Measurements from ENCODE around the gene MATCAP1. TPM values are rescaled to one million over a fixed set of nuclear protein-coding genes. Genes with fewer than 3 reads are reported as not detected.

Gene MATCAP1
- total RNA-seq, 1 experiment from 2014 or later = 40.8 TPM

GRCh38 chr16:67204076-67204475, 20.3 kb upstream of the MATCAP1 start (continued):
- TF ChIP-seq MAX (CRISPR knock-in tag; IDR thresholded peaks at IDR 0.05) = no peak
- TF ChIP-seq ATF6 (CRISPR knock-in tag; IDR thresholded peaks at IDR 0.05) = no peak
- TF ChIP-seq AR (CRISPR knock-in tag; IDR thresholded peaks at IDR 0.05) = no peak
- no peak for TF ChIP-seq SMAD3 (CRISPR knock-in tag; IDR thresholded peaks at IDR 0.05; ENCODE audit: borderline replicate concordance)
- no peak for TF ChIP-seq HMGXB4 (CRISPR knock-in tag; IDR thresholded peaks at IDR 0.05)
- no peak for TF ChIP-seq SP1 (CRISPR knock-in tag; conservative IDR thresholded peaks at IDR 0.05)
- TF ChIP-seq ATF1 (CRISPR knock-in tag; IDR thresholded peaks at IDR 0.05) = no peak
- TF ChIP-seq ZNF121 (CRISPR knock-in tag; IDR thresholded peaks at IDR 0.05) = no peak
- no peak for TF ChIP-seq ZBTB43 (CRISPR knock-in tag; IDR thresholded peaks at IDR 0.05)

- POLR2A ChIA-PET = no interaction called here
Measured at GRCh38 chr16:67202956-67203493, 19.3 kb upstream of the MATCAP1 start.

More at GRCh38 chr16:67202956-67203493, 19.3 kb upstream of the MATCAP1 start:
- Mint-ChIP-seq H3K4me1 (peaks cover 9% of the 10 kb centered on the region), H3K36me3 (peaks cover 2% of the 10 kb centered on the region; the same call in 1 of the 2 replicates), H3K4me3 (no peak overlapping the region), H3K27me3 (ENCODE audit: low read depth) (no peaks in the 10 kb centered on the region), H3K9me3 (no peaks in the 10 kb centered on the region), H3K27ac (no peak overlapping the region)
- CTCF ChIA-PET = interaction anchor here (0.8 to 1.8 kb wide), 5 partner anchors 18 to 185 kb away, joined by 3 to 7 read pairs (median 4); no protein-coding TSS in a partner anchor
- DNase-seq (ENCODE audit: low spot score) (no peak), ATAC-seq (no peak)
- TF ChIP-seq FOXJ3 (CRISPR knock-in tag; IDR thresholded peaks at IDR 0.05; ENCODE audit: borderline replicate concordance) = no peak
- no peak for TF ChIP-seq STAT6 (CRISPR knock-in tag; conservative IDR thresholded peaks at IDR 0.05; ENCODE audit: low read depth)
- no peak for TF ChIP-seq FOXP1 (CRISPR knock-in tag; IDR thresholded peaks at IDR 0.05; ENCODE audit: borderline replicate concordance)
- TF ChIP-seq ESRRA (CRISPR knock-in tag; IDR thresholded peaks at IDR 0.05; ENCODE audit: borderline replicate concordance) = no peak
- TF ChIP-seq PRRX2 (CRISPR knock-in tag; IDR thresholded peaks at IDR 0.05) = no peak
- no peak for TF ChIP-seq ZNF263 (CRISPR knock-in tag; IDR thresholded peaks at IDR 0.05; ENCODE audit: low read depth)
- no peak for TF ChIP-seq AR (CRISPR knock-in tag; IDR thresholded peaks at IDR 0.05)
- no peak for TF ChIP-seq MYBL2 (CRISPR knock-in tag; IDR thresholded peaks at IDR 0.05)
- TF ChIP-seq NR3C1 (CRISPR knock-in tag; conservative IDR thresholded peaks at IDR 0.05; ENCODE audit: low read depth) = no peak

All from WTC11 (cell line).